ENCODE results near the gene CDC6. TPM values are rescaled to one million over a fixed set of nuclear protein-coding genes. Genes with fewer than 3 reads are reported as not detected.

CDC6 gene
- total RNA-seq, 1 donor = 28.5 TPM

GRCh38 chr17:40340880-40341807 lies 53.5 kb downstream of the CDC6 start:
- peak; percentile 85 for DNase-seq (ENCODE audit: low read depth)
- H3K4me3 ChIP-seq (ENCODE audit: low read depth, low read length) = peak overlapping the region; percentile 85
- TF ChIP-seq CTCF (IDR thresholded peaks at IDR 0.05; ENCODE audit: insufficient read depth, low read depth, low read length) = no peak

DNA sequence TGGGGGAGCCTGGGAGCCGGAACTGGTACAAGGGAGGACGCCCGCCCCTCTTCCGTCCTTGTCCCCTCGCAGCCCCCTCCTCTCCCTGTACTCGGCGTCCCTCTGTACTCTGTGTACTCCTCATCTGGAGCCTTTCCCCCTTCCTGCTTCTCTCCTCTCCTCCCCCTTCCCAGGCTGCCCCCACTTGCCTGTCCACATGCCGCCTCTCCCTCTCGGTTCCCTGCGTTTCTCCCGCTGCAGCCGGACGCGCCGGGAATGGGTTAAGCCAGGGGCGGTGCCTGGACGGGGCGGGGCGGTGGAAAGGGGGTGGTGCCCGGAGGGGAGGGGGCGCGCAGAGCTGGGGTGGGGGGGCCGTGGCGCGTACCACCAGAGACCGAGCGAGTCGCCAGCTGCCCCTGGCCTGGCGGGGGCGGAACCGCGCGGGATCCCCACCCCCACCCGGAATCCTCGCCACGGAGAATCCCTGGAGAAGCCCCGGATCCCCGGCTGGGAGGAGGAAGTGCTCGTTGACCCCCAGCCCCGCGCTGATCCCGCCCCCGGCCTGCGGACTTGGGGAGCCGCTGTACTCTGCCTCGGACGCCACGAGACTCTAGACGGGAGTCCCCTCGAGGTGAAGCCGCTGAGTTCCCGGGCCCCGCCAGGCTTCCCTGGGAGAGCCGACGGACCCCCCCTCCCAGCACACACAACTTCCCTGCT lies 54.3 kb downstream of the CDC6 start:
- no peak for TF ChIP-seq CTCF (IDR thresholded peaks at IDR 0.05; ENCODE audit: insufficient read depth, low read depth, low read length)
- peak; percentile 80 for DNase-seq (ENCODE audit: low read depth)

DNA sequence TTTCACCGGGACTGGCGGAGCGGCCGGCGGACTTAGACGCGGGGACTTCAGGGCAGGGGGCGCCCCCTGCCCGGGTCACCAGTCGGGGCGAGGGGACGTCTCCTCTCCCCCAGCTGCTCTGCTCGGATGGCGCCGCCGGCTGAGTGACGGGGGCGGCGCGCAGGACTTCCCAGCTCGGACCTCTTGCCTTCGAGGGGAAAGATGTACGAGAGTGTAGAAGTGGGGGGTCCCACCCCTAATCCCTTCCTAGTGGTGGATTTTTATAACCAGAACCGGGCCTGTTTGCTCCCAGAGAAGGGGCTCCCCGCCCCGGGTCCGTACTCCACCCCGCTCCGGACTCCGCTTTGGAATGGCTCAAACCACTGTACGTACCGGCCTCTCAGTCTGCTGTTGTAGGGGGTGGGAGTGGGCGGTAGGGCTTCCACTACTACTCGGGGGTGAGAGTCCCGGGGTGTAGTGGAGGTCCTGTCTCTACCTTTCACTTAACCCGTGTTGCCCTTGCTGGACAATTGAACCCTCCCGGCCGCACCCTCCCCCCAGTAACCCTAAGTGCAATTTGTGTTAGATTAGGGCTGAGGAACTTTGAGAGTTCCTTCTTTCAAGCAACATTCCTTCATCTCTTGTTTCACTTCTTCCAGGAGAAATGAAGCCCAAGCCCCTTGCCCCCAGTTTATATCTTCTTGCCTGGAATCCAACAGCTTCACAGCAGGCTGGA lies 55.0 kb downstream of the CDC6 start:
- DNase-seq (ENCODE audit: low read depth) = no peak
- peak overlapping the region; percentile 85 for H3K4me3 ChIP-seq (ENCODE audit: low read depth, low read length)
- no peak for TF ChIP-seq CTCF (IDR thresholded peaks at IDR 0.05; ENCODE audit: insufficient read depth, low read depth, low read length)

More for the DNA sequence above, 54.3 kb downstream of the CDC6 start:
- H3K4me3 ChIP-seq (ENCODE audit: low read depth, low read length) = peak overlapping the region; percentile 85

DNA sequence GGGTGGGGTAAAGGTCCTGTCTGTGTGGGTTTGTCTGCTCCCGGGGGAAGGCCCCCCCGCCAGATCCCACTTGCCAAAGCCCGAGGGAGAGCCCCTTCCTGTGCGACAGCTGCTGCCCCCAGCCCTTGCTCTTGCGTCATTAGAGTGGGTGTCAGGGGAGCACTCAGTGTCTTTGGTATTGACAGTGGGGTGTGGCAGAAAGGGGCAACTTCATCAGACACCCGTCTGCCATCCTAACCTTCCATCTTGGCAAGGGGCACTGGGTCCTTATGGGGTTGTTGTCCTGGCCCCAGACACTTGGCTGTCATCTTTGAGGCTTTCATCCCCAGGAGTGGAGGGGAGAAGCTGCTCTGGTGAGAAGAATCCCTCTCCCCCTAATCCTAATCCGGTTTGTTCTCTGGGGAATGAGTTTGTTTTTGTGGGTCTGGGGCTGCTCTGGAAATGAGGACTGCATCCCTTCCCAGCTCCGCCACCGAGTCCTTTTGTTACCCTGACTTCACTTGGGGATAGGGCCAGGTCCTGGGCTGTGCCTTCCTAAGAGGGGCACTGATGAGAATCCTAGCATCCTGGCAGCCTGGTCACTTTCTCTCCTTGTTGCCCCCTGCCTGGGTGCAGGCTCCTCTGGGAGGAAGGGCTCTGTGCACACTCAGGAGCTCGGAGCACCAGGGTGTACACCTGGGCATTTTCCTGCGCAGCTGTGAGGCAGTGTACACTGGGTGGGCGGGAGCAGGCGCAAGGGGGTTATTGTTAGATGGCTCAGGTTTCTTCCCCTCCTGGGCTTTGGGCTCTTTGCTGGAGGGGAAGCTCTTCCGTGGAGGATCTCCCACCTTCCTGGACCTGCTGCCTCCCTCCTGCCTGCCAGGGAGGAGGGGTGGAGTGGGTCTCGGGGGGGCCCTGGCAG lies 55.8 kb downstream of the CDC6 start:
- peak overlapping the region; percentile 85 for H3K4me3 ChIP-seq (ENCODE audit: low read depth, low read length)
- no peak for DNase-seq (ENCODE audit: low read depth)
- TF ChIP-seq CTCF (IDR thresholded peaks at IDR 0.05; ENCODE audit: insufficient read depth, low read depth, low read length) = no peak

DNA sequence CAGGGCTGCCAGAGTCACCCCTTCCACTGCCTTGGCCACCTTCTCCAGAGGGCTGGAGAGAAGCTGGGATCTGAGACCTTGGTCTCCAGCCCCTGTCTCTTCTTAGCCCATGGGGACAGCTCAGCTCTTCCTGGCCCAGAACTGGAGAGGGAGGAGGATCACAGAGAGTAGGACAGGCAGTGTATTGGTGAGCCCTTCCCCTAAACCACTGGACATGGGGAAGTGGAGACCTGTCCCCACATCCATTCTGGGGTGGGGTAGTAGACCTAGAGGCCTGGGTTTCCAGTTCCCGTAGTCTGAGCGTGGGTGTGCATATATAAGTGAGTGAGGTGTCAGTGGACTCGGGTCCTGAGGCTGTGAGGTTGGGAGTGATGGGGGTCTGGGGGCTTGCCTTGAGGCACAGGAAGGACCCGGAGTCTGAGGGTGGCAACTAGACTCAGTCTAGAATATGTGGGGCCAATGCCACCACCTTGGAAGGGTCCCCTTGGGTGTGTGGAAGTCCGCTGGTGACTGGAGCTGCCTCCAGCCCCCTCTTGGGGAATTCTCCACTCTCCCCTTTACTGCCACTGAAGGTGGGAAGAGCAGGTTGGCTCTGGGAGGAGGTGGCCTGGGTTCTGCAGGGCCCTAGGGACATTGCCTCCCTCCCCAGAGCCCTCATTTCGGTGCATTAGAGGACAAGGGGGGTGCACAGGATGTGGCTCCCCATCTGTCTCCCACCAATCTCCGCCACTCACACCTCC lies 56.9 kb downstream of the CDC6 start:
- peak overlapping the region; percentile 85 for H3K4me3 ChIP-seq (ENCODE audit: low read depth, low read length)
- TF ChIP-seq CTCF (IDR thresholded peaks at IDR 0.05; ENCODE audit: insufficient read depth, low read depth, low read length) = no peak
- no peak for DNase-seq (ENCODE audit: low read depth)

All from fibroblast of villous mesenchyme (primary cell).